HCT116 (cell line): ENCODE data around the gene PSMC3IP.

Experiments
- POLR2A ChIP-seq: IDR thresholded peaks from 2 replicates; pipeline ENCODE4 v1.7.0; 2011; ENCODE audit warnings: borderline replicate concordance; ENCODE audit not compliant: insufficient read depth, insufficient read length; ENCODE audit errors: extremely low read depth
- SIN3A ChIP-seq: IDR thresholded peaks from 2 replicates; pipeline ENCODE4 v1.6.1; 2012; ENCODE audit warnings: low read depth

DNA sequence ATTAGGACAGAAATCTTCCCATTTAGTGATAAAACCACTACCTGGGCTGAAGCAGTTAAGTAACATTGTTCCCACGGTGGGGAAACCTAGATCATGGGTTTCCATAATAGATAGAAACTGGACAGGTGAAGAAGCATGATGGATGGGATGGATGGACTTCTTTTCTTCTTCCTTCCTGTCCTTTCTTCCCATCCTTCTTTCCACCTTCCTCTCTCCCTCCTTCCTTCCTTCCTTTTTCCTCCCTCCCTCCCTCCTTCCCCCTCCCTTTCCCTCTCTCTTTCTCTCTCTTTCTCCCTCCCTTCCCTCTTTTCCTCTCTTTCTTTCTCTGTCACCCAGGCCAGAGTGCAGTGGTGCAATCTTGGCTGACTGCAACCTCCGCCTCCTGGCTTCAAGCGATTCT, 3.1 kb downstream of the PSMC3IP start:
- TF ChIP-seq POLR2A, result no peak
- TF ChIP-seq SIN3A, result no peak
